H1 (cell line): ENCODE data around the gene HEATR1. TPM values are rescaled to one million over a fixed set of nuclear protein-coding genes. Genes with fewer than 3 reads are reported as not detected.

Experiments
- CTCF ChIA-PET: fragments of 300-600 bp; sonication (Branson Sonifier 250); formaldehyde crosslinking; loops from one replicate; lab custom pipeline; 2021; ENCODE audit not compliant: partially characterized antibody; lab: Charles Lee
- POLR2A ChIA-PET: fragments of 300-600 bp; sonication (Branson Sonifier 250); formaldehyde crosslinking; loops from one replicate; lab custom pipeline; 2021; ENCODE audit warnings: inconsistent platforms; ENCODE audit not compliant: partially characterized antibody; lab: Charles Lee
- DNase-seq, 2 experiments: peaks; one replicate each; pipeline versions ENCODE4 v3.0.0 to v3.0.0-alpha.2; 2010 to 2022; ENCODE audit warnings: low spot score in 2 of 2, low read depth in 1 of 2, mixed read lengths in 1 of 2
- FAIRE-seq: peaks from 2 replicates; lab custom pipeline; 2011; peaks lifted over from hg19 to GRCh38; lab: Jason Lieb, UNC
- H2AFZ ChIP-seq: 2 replicates; pipeline ENCODE4 v1.8.1; 2012; ENCODE audit warnings: low read length, inconsistent platforms
- H2AK5ac ChIP-seq: 2 replicates; pipeline ENCODE4 v1.6.1; 2013; ENCODE audit warnings: low read depth, low read length
- H2BK120ac ChIP-seq: replicated peaks from 2 replicates; pipeline ENCODE3; 2013; ENCODE audit warnings: low read depth, low read length, inconsistent platforms
- H2BK12ac ChIP-seq: 2 replicates; pipeline ENCODE4 v1.6.1; 2013; ENCODE audit warnings: low read depth, low read length
- H2BK15ac ChIP-seq: 2 replicates; pipeline ENCODE4 v1.6.1; 2013; ENCODE audit warnings: low read length
- H2BK20ac ChIP-seq: 2 replicates; pipeline ENCODE4 v1.6.1; 2013; ENCODE audit warnings: low read length
- H2BK5ac ChIP-seq: 2 replicates; pipeline ENCODE4 v1.6.1; 2013; ENCODE audit warnings: low read depth, low read length
- H3K14ac ChIP-seq: 2 replicates; pipeline ENCODE4 v1.6.1; 2013; ENCODE audit warnings: inconsistent platforms; ENCODE audit not compliant: insufficient read length
- H3K18ac ChIP-seq: 2 replicates; pipeline ENCODE4 v1.6.1; 2013; ENCODE audit warnings: low read length; ENCODE audit errors: extremely low read depth
- H3K23ac ChIP-seq: 2 replicates; pipeline ENCODE4 v1.6.1; 2013; ENCODE audit warnings: inconsistent platforms; ENCODE audit not compliant: insufficient read length
- H3K23me2 ChIP-seq: 2 replicates; pipeline ENCODE4 v1.6.1; 2013; ENCODE audit warnings: low read depth, low read length
- H3K27ac ChIP-seq: 2 replicates; pipeline ENCODE4 v1.6.1; 2011; ENCODE audit warnings: low read depth, low read length, inconsistent platforms
- H3K27me3 ChIP-seq, 4 experiments: replicated peaks in 1 of 4; 1 replicate in 1 of 4; 2 replicates in 3 of 4; pipeline versions ENCODE4 v1.6.1 to v1.8.1; 2011 to 2013; ENCODE audit warnings: low read length in 3 of 4, mild to moderate bottlenecking in 3 of 4, inconsistent platforms in 2 of 4, mixed read lengths in 2 of 4, moderate library complexity in 1 of 4; ENCODE audit not compliant: control insufficient read depth in 3 of 4, insufficient read depth in 3 of 4; ENCODE audit errors: extremely low read depth in 1 of 4
- H3K36me3 ChIP-seq, 4 experiments: 2 replicates each; pipeline versions ENCODE4 v1.6.1 to v1.8.1; 2011 to 2013; ENCODE audit warnings: mild to moderate bottlenecking in 4 of 4, low read length in 3 of 4, moderate library complexity in 2 of 4, control low read depth in 1 of 4, inconsistent platforms in 1 of 4; ENCODE audit not compliant: insufficient read depth in 4 of 4, control insufficient read depth in 2 of 4
- H3K4ac ChIP-seq: replicated peaks from 2 replicates; pipeline ENCODE3; 2013; ENCODE audit warnings: low read length, low read depth, mixed read lengths, inconsistent platforms; ENCODE audit not compliant: insufficient read length
- H3K4me1 ChIP-seq, 4 experiments: replicated peaks in 1 of 4; 1 replicate in 1 of 4; 2 replicates in 3 of 4; pipeline versions ENCODE4 v1.6.1 to v1.8.1; 2011 to 2013; ENCODE audit warnings: low read length in 3 of 4, inconsistent platforms in 2 of 4, mixed read lengths in 1 of 4; ENCODE audit not compliant: insufficient read depth in 4 of 4, control insufficient read depth in 3 of 4
- H3K4me2 ChIP-seq, 2 experiments: 2 replicates each; pipeline versions ENCODE4 v1.6.1 to v1.8.1; 2011 to 2013; ENCODE audit warnings: low read depth in 2 of 2, low read length in 2 of 2, control low read depth in 1 of 2, inconsistent platforms in 1 of 2, mild to moderate bottlenecking in 1 of 2; ENCODE audit not compliant: insufficient read depth in 1 of 2
- H3K4me3 ChIP-seq, 4 experiments: fragments of 200-600, 300-600 bp in 1 of 4; sonication (generic), shearing (Covaris generic), sonication (Bioruptor Twin) in 1 of 4; 2 replicates each; pipeline versions ENCODE4 v1.5.1 to v1.8.1; 2011 to 2016; ENCODE audit warnings: low read length in 4 of 4, low read depth in 3 of 4, control low read depth in 2 of 4, inconsistent platforms in 2 of 4, mild to moderate bottlenecking in 2 of 4, mixed read lengths in 1 of 4, moderate library complexity in 1 of 4; ENCODE audit not compliant: insufficient read depth in 2 of 4; ENCODE audit errors: extremely low read depth in 1 of 4
- H3K56ac ChIP-seq: replicated peaks from 2 replicates; pipeline ENCODE3; 2013; ENCODE audit warnings: low read depth, mild to moderate bottlenecking, mixed read lengths, low read length, inconsistent platforms; ENCODE audit not compliant: insufficient read length
- H3K79me1 ChIP-seq: 2 replicates; pipeline ENCODE4 v1.6.1; 2013; ENCODE audit warnings: low read depth, low read length, control low read depth
- H3K79me2 ChIP-seq, 2 experiments: 2 replicates each; pipeline versions ENCODE4 v1.6.1 to v1.8.1; 2012 to 2013; ENCODE audit warnings: low read length in 2 of 2, mild to moderate bottlenecking in 2 of 2, inconsistent platforms in 1 of 2; ENCODE audit not compliant: insufficient read depth in 2 of 2, control insufficient read depth in 1 of 2
- H3K9ac ChIP-seq, 4 experiments: replicated peaks in 1 of 4; 1 replicate in 1 of 4; 2 replicates in 3 of 4; pipeline versions ENCODE4 v1.6.1 to v1.8.1; 2011 to 2013; ENCODE audit warnings: low read depth in 3 of 4, low read length in 3 of 4, control low read depth in 2 of 4, mild to moderate bottlenecking in 2 of 4, moderate library complexity in 2 of 4, inconsistent platforms in 1 of 4; ENCODE audit errors: extremely low read depth in 1 of 4
- H3K9me3 ChIP-seq, 2 experiments: 2 replicates each; pipeline versions ENCODE4 v1.6.1 to v1.8.1; 2012 to 2013; ENCODE audit warnings: mild to moderate bottlenecking in 2 of 2, moderate library complexity in 2 of 2, control low read depth in 1 of 2, inconsistent platforms in 1 of 2, low read depth in 1 of 2, low read length in 1 of 2, mixed read lengths in 1 of 2; ENCODE audit not compliant: insufficient read depth in 2 of 2
- H4K20me1 ChIP-seq, 2 experiments: replicated peaks in 1 of 2; 2 replicates each; pipeline versions ENCODE3 to v1.8.1; 2011 to 2013; ENCODE audit warnings: inconsistent platforms in 2 of 2, low read length in 2 of 2, mild to moderate bottlenecking in 1 of 2; ENCODE audit not compliant: insufficient read depth in 2 of 2, control insufficient read depth in 1 of 2
- H4K5ac ChIP-seq: 2 replicates; pipeline ENCODE4 v1.6.1; 2013; ENCODE audit warnings: low read length, low read depth, mixed read lengths, inconsistent platforms; ENCODE audit not compliant: insufficient read length
- H4K8ac ChIP-seq: 2 replicates; pipeline ENCODE4 v1.8.0; 2013; ENCODE audit warnings: mild to moderate bottlenecking, moderate library complexity, low read length, inconsistent platforms; ENCODE audit not compliant: insufficient read depth; ENCODE audit errors: extremely low read depth
- H4K91ac ChIP-seq: replicated peaks from 2 replicates; pipeline ENCODE3; 2013; ENCODE audit warnings: low read length, mixed read lengths, inconsistent platforms; ENCODE audit not compliant: insufficient read length
- ASH2L ChIP-seq: fragments of 200-600, 300-600 bp; sonication (generic); IDR thresholded peaks from one replicate; pipeline ENCODE4 v1.7.1; 2017; ENCODE audit warnings: low read length
- KDM1A ChIP-seq: fragments of 200-600, 300-600 bp; sonication (generic); IDR thresholded peaks from 2 replicates; pipeline ENCODE4 v1.7.1; 2016; ENCODE audit warnings: mild to moderate bottlenecking, low read length, borderline replicate concordance
- NANOG ChIP-seq: IDR thresholded peaks from 2 replicates; pipeline ENCODE4 v1.6.1; 2011; ENCODE audit warnings: low read length, low read depth, mild to moderate bottlenecking, inconsistent platforms; ENCODE audit not compliant: insufficient read depth, poor library complexity, severe bottlenecking
- RBBP5 ChIP-seq: IDR thresholded peaks from 2 replicates; pipeline ENCODE4 v1.7.1; 2012; ENCODE audit warnings: low read depth, mild to moderate bottlenecking, inconsistent platforms, low read length, moderate library complexity, borderline replicate concordance
- SP4 ChIP-seq: IDR thresholded peaks from 2 replicates; pipeline ENCODE4 v1.6.1; 2012; ENCODE audit warnings: low read length, inconsistent platforms
- TAF1 ChIP-seq: IDR thresholded peaks from 2 replicates; pipeline ENCODE4 v1.6.1; 2011; ENCODE audit warnings: mild to moderate bottlenecking, low read depth, low read length
- WGBS, 2 experiments: shearing (Covaris generic) in 1 of 2; methylation state at CpG; one replicate each; pipeline versions ENCODE4 v1.1.6 to v1.1.7; 2013 to 2015; ENCODE audit warnings: low lambda C conversion rate in 2 of 2, mixed read lengths in 2 of 2, inconsistent platforms in 1 of 2, low coverage in 1 of 2, missing lambda C conversion rate in 1 of 2; ENCODE audit not compliant: insufficient replicate concordance in 2 of 2, insufficient coverage in 1 of 2, insufficient read length in 1 of 2; ENCODE audit errors: extremely low coverage in 1 of 2, missing lambda C conversion rate in 1 of 2; 5-methylcytosine and 5-hydroxymethylcytosine counted together
- polyA plus RNA-seq, 7 experiments: library from polyadenylated mRNA; depleted of rRNA in 3 of 7; stranded (reverse) in 5 of 7; unstranded in 2 of 7; fragments of >200 nt in 5 of 7; fragments of 200-250 nt in 2 of 7; gene quantifications; 1 replicate in 5 of 7; 2 replicates in 1 of 7; 4 replicates in 1 of 7; pipeline versions ENCODE4 v1.2.1 to v1.2.3, GENCODE V29; 2011 to 2013; ENCODE audit warnings: missing spikeins in 2 of 7, mixed read lengths in 2 of 7
- total RNA-seq: library from RNA; stranded (reverse); fragmentation: NEBNext Ultra II Directional; extraction: Animal tissue kit (Norgen Biotek cat#: 25700); gene quantifications from 2 replicates; pipeline ENCODE4 v1.2.1, GENCODE V29; 2021
- TF ChIP-seq, protein P1 (sequence below): IDR thresholded peaks from 2 replicates; pipeline ENCODE4 v1.6.1; 2012; ENCODE audit warnings: low read length, inconsistent platforms

The HEATR1 gene
- total and polyA plus RNA-seq, 2 of the 8 experiments (the other 6 are each of a cell fraction or from before 2014, with no cell fraction given): 13.0 to 95.8 TPM

DNA sequence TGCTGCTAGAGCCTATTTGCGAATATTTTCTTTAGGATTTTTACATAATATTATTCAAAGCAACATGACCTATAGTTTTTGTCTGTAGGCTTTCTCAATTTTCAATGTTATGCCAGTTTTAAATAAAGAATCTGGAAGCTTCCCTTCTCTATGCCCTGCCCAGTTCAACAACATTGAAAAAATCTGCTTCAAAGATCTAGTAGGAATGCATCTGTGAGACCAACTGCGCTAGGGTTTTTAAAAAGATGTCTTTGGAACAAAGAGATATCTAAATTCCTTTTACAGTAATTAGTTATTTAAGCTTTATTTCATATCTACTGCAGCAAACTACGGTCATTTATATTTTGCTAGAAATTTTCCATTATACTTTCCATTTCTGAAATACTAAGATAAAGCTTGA is 25.7 kb downstream of the HEATR1 start:
- no peak overlapping the region for H3K23ac ChIP-seq
- no peak overlapping the region for H3K14ac ChIP-seq
- no peak for DNase-seq
- no peaks in the 10 kb centered on the region for H3K79me1 ChIP-seq
- H3K4ac ChIP-seq: no peak overlapping the region
- H2BK15ac ChIP-seq: no peak overlapping the region
- no peak for FAIRE-seq
- peaks cover 16 to 81% (median 49%) of the 10 kb centered on the region in 4 experiments for H3K36me3 ChIP-seq
- no peak overlapping the region for H3K56ac ChIP-seq
- H2BK5ac ChIP-seq: no peak overlapping the region
- CTCF ChIA-PET: interaction anchor here (0.9 to 1.3 kb wide), 2 partner anchors 21 to 22 kb away, joined by 3 read pairs; no protein-coding TSS in a partner anchor
- H4K91ac ChIP-seq: no peak overlapping the region
- peaks cover 0 to 4% of the 10 kb centered on the region in 2 experiments for H4K20me1 ChIP-seq
- no peak overlapping the region for H2BK120ac ChIP-seq
- no peaks in the 10 kb centered on the region for H3K4me1 ChIP-seq
- no peak overlapping the region for H4K5ac ChIP-seq
- no peaks in the 10 kb centered on the region for H3K79me2 ChIP-seq
- no peak overlapping the region for H2BK20ac ChIP-seq
- TF ChIP-seq RBBP5 (no peak), NANOG (no peak), SP4 (no peak), TAF1 (no peak), KDM1A (no peak), ASH2L (no peak)
- TF ChIP-seq, protein P1, sequence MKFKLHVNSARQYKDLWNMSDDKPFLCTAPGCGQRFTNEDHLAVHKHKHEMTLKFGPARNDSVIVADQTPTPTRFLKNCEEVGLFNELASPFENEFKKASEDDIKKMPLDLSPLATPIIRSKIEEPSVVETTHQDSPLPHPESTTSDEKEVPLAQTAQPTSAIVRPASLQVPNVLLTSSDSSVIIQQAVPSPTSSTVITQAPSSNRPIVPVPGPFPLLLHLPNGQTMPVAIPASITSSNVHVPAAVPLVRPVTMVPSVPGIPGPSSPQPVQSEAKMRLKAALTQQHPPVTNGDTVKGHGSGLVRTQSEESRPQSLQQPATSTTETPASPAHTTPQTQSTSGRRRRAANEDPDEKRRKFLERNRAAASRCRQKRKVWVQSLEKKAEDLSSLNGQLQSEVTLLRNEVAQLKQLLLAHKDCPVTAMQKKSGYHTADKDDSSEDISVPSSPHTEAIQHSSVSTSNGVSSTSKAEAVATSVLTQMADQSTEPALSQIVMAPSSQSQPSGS: no peak
- TF ChIP-seq, all 59 proteins: peak for 0
- Histone ChIP-seq H3K9ac (no peak overlapping the region), H4K8ac (no peak overlapping the region), H3K18ac (no peak overlapping the region), H3K27me3 (no peaks in the 10 kb centered on the region), H2AK5ac (no peak overlapping the region), H3K4me3 (no peak overlapping the region), H3K9me3 (no peaks in the 10 kb centered on the region), H3K23me2 (no peaks in the 10 kb centered on the region), H3K27ac (no peak overlapping the region), H2AFZ (no peak overlapping the region), H2BK12ac (no peak overlapping the region), H3K4me2 (no peak overlapping the region)
- WGBS, 2 experiments: 93% methylated on average over 3 of the region's 3 CpGs; no CpG with 5 or more reads in 1 of the 2 experiments
- POLR2A ChIA-PET: interaction anchor here (1.1 kb wide), 1 partner anchor 9 kb away, joined by 3 read pairs; no protein-coding TSS in a partner anchor
